Measurements from ENCODE around the gene CFAP126. TPM values are rescaled to one million over a fixed set of nuclear protein-coding genes. Genes with fewer than 3 reads are reported as not detected.

CFAP126 gene
- total RNA-seq, 2 donors from 2014 or later, result 0.86 to 1.2 TPM

- H3K36me3 Mint-ChIP-seq (ENCODE audit: low read depth), result peaks cover 71% of the 10 kb centered on the region
- Histone ChIP-seq H3K9me3 (ENCODE audit: control insufficient read depth, low read length) (no peaks in the 10 kb centered on the region), H3K27me3 (ENCODE audit: control insufficient read depth, insufficient read depth, low read length, poor library complexity, severe bottlenecking) (no peaks in the 10 kb centered on the region), H3K27ac (ENCODE audit: low read depth, low read length) (no peak overlapping the region), H3K36me3 (ENCODE audit: control insufficient read depth, insufficient read depth, low read length) (peaks cover 88% of the 10 kb centered on the region), H3K4me3 (ENCODE audit: low read length) (no peak overlapping the region), H3K4me1 (ENCODE audit: control insufficient read depth, insufficient read depth, low read length) (no peaks in the 10 kb centered on the region), H3K9ac (ENCODE audit: extremely low read depth, low read length, poor library complexity, severe bottlenecking) (no peak overlapping the region)
- H3K4me3 Mint-ChIP-seq, result no peak overlapping the region
- 89 to 95% methylated on average over 3 of the region's 3 CpGs for WGBS, 2 experiments (ENCODE audit: insufficient coverage in 1 of 2, insufficient read length in 1 of 2)
- no peaks in the 10 kb centered on the region for H3K4me1 Mint-ChIP-seq
- no peaks in the 10 kb centered on the region for H3K9me3 Mint-ChIP-seq
- no peaks in the 10 kb centered on the region for H3K27me3 Mint-ChIP-seq (ENCODE audit: insufficient read depth)
- no peak overlapping the region for H3K27ac Mint-ChIP-seq
- TF ChIP-seq CTCF (conservative IDR thresholded peaks at IDR 0.05), result no peak
- no peak for DNase-seq
These were observed 31.9 kb downstream of the CFAP126 start for GRCh38 chr1:161335796-161336195.

DNA sequence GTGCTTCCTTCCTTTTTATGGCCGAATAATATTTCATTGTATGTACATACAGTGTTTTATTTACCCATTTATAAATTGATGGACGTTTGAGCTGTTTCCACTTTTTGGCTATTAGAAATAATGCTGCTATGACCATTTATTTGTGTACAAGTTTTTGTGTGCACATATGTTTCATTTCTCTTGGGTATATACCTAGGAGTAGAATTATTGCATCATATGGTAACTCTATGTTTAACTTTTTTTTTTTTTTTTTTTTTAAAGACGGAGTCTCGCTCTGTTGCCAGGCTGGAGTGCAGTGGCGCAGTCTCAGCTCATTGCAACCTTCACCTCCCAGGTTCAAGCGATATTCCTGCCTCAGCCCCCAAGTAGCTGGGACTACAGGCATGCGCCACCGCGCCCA, 34.5 kb downstream of the CFAP126 start:
- no peak overlapping the region for H3K4me3 Mint-ChIP-seq

GRCh38 chr1:161330346-161330745, 37.3 kb downstream of the CFAP126 start:
- Histone ChIP-seq H3K27ac (ENCODE audit: low read depth, low read length) (no peak overlapping the region), H3K9ac (ENCODE audit: extremely low read depth, low read length, poor library complexity, severe bottlenecking) (no peak overlapping the region), H3K36me3 (ENCODE audit: control insufficient read depth, insufficient read depth, low read length) (peaks cover 89% of the 10 kb centered on the region), H3K4me1 (ENCODE audit: control insufficient read depth, insufficient read depth, low read length) (no peaks in the 10 kb centered on the region), H3K27me3 (ENCODE audit: control insufficient read depth, insufficient read depth, low read length, poor library complexity, severe bottlenecking) (no peaks in the 10 kb centered on the region), H3K9me3 (ENCODE audit: control insufficient read depth, low read length) (no peaks in the 10 kb centered on the region), H3K4me3 (ENCODE audit: low read length) (no peak overlapping the region)
- 93 to 100% methylated on average over 3 to 4 of the region's 4 CpGs for WGBS, 2 experiments (ENCODE audit: insufficient coverage in 1 of 2, insufficient read length in 1 of 2)
- Mint-ChIP-seq H3K27ac (peak overlapping the region; percentile 63), H3K4me1 (peaks cover 4% of the 10 kb centered on the region), H3K4me3 (no peak overlapping the region), H3K27me3 (ENCODE audit: insufficient read depth) (no peaks in the 10 kb centered on the region), H3K36me3 (ENCODE audit: low read depth) (peaks cover 70% of the 10 kb centered on the region), H3K9me3 (no peaks in the 10 kb centered on the region)
- no peak for DNase-seq
- no peak for TF ChIP-seq CTCF (conservative IDR thresholded peaks at IDR 0.05)

More for the DNA sequence above, 34.5 kb downstream of the CFAP126 start:
- H3K9ac ChIP-seq (ENCODE audit: extremely low read depth, low read length, poor library complexity, severe bottlenecking), result no peak overlapping the region
- H3K9me3 Mint-ChIP-seq, result no peaks in the 10 kb centered on the region
- no peak for TF ChIP-seq CTCF (conservative IDR thresholded peaks at IDR 0.05)
- 92 to 96% methylated on average over 5 to 9 of the region's 9 CpGs for WGBS, 2 experiments (ENCODE audit: insufficient coverage in 1 of 2, insufficient read length in 1 of 2)
- no peak for DNase-seq
- H3K4me1 ChIP-seq (ENCODE audit: control insufficient read depth, insufficient read depth, low read length), result no peaks in the 10 kb centered on the region
- no peak overlapping the region for H3K4me3 ChIP-seq (ENCODE audit: low read length)
- H3K27me3 Mint-ChIP-seq (ENCODE audit: insufficient read depth), result no peaks in the 10 kb centered on the region
- H3K36me3 Mint-ChIP-seq (ENCODE audit: low read depth), result peaks cover 70% of the 10 kb centered on the region
- H3K9me3 ChIP-seq (ENCODE audit: control insufficient read depth, low read length), result no peaks in the 10 kb centered on the region
- no peak overlapping the region for H3K27ac Mint-ChIP-seq
- H3K27me3 ChIP-seq (ENCODE audit: control insufficient read depth, insufficient read depth, low read length, poor library complexity, severe bottlenecking), result no peaks in the 10 kb centered on the region
- peaks cover 89% of the 10 kb centered on the region for H3K36me3 ChIP-seq (ENCODE audit: control insufficient read depth, insufficient read depth, low read length)
- H3K4me1 Mint-ChIP-seq, result peaks cover 4% of the 10 kb centered on the region
- no peak overlapping the region for H3K27ac ChIP-seq (ENCODE audit: low read depth, low read length)
